HCT116 (cell line): Measurements from ENCODE around the gene MUC3A. TPM values are rescaled to one million over a fixed set of nuclear protein-coding genes. Genes with fewer than 3 reads are reported as not detected.
"Not testable (repeated sequence)": the region's sequence is repeated elsewhere in the genome, so short reads cannot be mapped to it uniquely, and the experiment has no call there.

Experiments used
- ATAC-seq: fragments of 200-7000 bp; cut with Tn5 transposase; 2 replicates; pipeline ENCODE4 v1.9.1; 2020; ENCODE audit warnings: mild to moderate bottlenecking, moderate library complexity
- BruUV-seq: library from RNA; stranded (reverse); fragments of 400-500 nt; replicated peaks from 2 replicates; lab custom pipeline; 2021; lab: Mats Ljungman, UMichigan
- CTCF ChIA-PET: fragments of 300-600 bp; sonication (Branson Sonifier 250); formaldehyde crosslinking; loops from one replicate; lab custom pipeline; 2021; ENCODE audit warnings: antibody characterized with exemption; lab: Charles Lee
- POLR2A ChIA-PET: fragments of 300-600, 350-600 bp; sonication (Branson Sonifier 250); formaldehyde crosslinking; loops from one replicate; lab custom pipeline; 2021; ENCODE audit warnings: antibody characterized with exemption; lab: Charles Lee
- RAD21 ChIA-PET, 2 experiments: fragments of 300-600 bp; sonication (Branson Sonifier 250); formaldehyde crosslinking; loops; one replicate each; lab custom pipeline; 2023; ENCODE audit warnings: low total read pairs in 2 of 2; ENCODE audit not compliant: uncharacterized antibody in 2 of 2, unreplicated experiment in 2 of 2, low non-redundant PET in 1 of 2; lab: Charles Lee
- DNase-seq: peaks from one replicate; pipeline ENCODE4 v3.0.0-alpha.2; 2010; ENCODE audit warnings: low read depth, low spot score
- H2AFZ ChIP-seq: fragments of 200-600 bp; shearing (Covaris generic), sonication (generic); 2 replicates; pipeline ENCODE4 v1.6.1; 2017; ENCODE audit warnings: low read depth, mixed run types, mixed read lengths, antibody characterized with exemption, low read length; ENCODE audit not compliant: poor library complexity, severe bottlenecking
- H3K27ac ChIP-seq: 2 replicates; pipeline ENCODE4 v1.5.1; 2012; ENCODE audit warnings: low read depth, low read length
- H3K27me3 ChIP-seq: fragments of 200-600 bp; sonication (generic); 2 replicates; pipeline ENCODE4 v1.6.1; 2016; ENCODE audit warnings: mixed run types, low read length, mixed read lengths; ENCODE audit not compliant: insufficient read depth
- H3K36me3 ChIP-seq, 2 experiments: fragments of 200-500 bp in 1 of 2; fragments of 200-600 bp in 1 of 2; sonication (Bioruptor generic) in 1 of 2; sonication (generic) in 1 of 2; 2 replicates each; pipeline versions ENCODE4 v1.5.1 to v1.6.1; 2014 to 2016; ENCODE audit warnings: low read length in 2 of 2, inconsistent platforms in 1 of 2, mixed read lengths in 1 of 2, mixed run types in 1 of 2; ENCODE audit not compliant: insufficient read depth in 2 of 2, control insufficient read depth in 1 of 2
- H3K4me1 ChIP-seq, 2 experiments: fragments of 200-600 bp in 1 of 2; sonication (generic) in 1 of 2; 2 replicates each; pipeline versions ENCODE4 v1.5.1 to v1.6.1; 2012 to 2017; ENCODE audit warnings: low read length in 2 of 2, inconsistent platforms in 1 of 2, mild to moderate bottlenecking in 1 of 2, mixed read lengths in 1 of 2, mixed run types in 1 of 2, moderate library complexity in 1 of 2; ENCODE audit not compliant: insufficient read depth in 2 of 2, control insufficient read depth in 1 of 2
- H3K4me2 ChIP-seq: fragments of 200-600 bp; sonication (generic); 2 replicates; pipeline ENCODE4 v1.6.1; 2017; ENCODE audit warnings: mixed run types, low read length, mixed read lengths
- H3K4me3 ChIP-seq, 2 experiments: fragments of 200-600 bp in 1 of 2; sonication (generic) in 1 of 2; replicated peaks in 1 of 2; 2 replicates each; pipeline ENCODE4 v1.5.1; 2011 to 2016; ENCODE audit warnings: low read length in 2 of 2, control low read depth in 1 of 2, low read depth in 1 of 2, mild to moderate bottlenecking in 1 of 2, mixed read lengths in 1 of 2, mixed run types in 1 of 2
- H3K79me2 ChIP-seq: fragments of 200-600 bp; sonication (generic); 2 replicates; pipeline ENCODE4 v1.6.1; 2017; ENCODE audit warnings: mild to moderate bottlenecking, mixed run types, low read length, moderate library complexity, mixed read lengths; ENCODE audit not compliant: insufficient read depth
- H3K9ac ChIP-seq: fragments of 200-600 bp; sonication (generic); 2 replicates; pipeline ENCODE4 v1.6.1; 2016; ENCODE audit warnings: low read length, mixed read lengths
- H3K9me2 ChIP-seq: fragments of 200-600 bp; sonication (generic), shearing (Covaris generic); 2 replicates; pipeline ENCODE4 v1.6.1; 2017; ENCODE audit warnings: mixed run types, mild to moderate bottlenecking, moderate library complexity; ENCODE audit not compliant: insufficient read depth
- H3K9me3 ChIP-seq, 2 experiments: fragments of 200-500 bp in 1 of 2; fragments of 200-600 bp in 1 of 2; sonication (Bioruptor generic) in 1 of 2; sonication (generic) in 1 of 2; 2 replicates each; pipeline ENCODE4 v1.6.1; 2014 to 2017; ENCODE audit warnings: low read length in 2 of 2, mixed read lengths in 2 of 2, inconsistent platforms in 1 of 2, low read depth in 1 of 2, mild to moderate bottlenecking in 1 of 2, mixed run types in 1 of 2, moderate library complexity in 1 of 2; ENCODE audit not compliant: control insufficient read depth in 1 of 2, insufficient read depth in 1 of 2
- H4K20me1 ChIP-seq: fragments of 200-600 bp; sonication (generic), shearing (Covaris generic); 2 replicates; pipeline ENCODE4 v1.6.1; 2017; ENCODE audit warnings: mixed run types, mild to moderate bottlenecking, moderate library complexity; ENCODE audit not compliant: insufficient read depth
- CBX3 ChIP-seq: IDR thresholded peaks from 2 replicates; pipeline ENCODE4 v1.6.1; 2012; ENCODE audit warnings: low read depth
- EGR1 ChIP-seq: IDR thresholded peaks from 2 replicates; pipeline ENCODE4 v1.6.1; 2012; ENCODE audit warnings: low read depth
- EZH2 ChIP-seq: fragments of 200-600 bp; sonication (generic); IDR thresholded peaks from 2 replicates; pipeline ENCODE4 v1.6.1; 2017; ENCODE audit warnings: antibody characterized with exemption, mixed run types
- EZH2phosphoT487 ChIP-seq: fragments of 200-600 bp; IDR thresholded peaks from 2 replicates; pipeline ENCODE4 v1.6.1; 2018; ENCODE audit warnings: antibody characterized with exemption, borderline replicate concordance
- FOSL1 ChIP-seq: IDR thresholded peaks from 2 replicates; pipeline ENCODE4 v1.6.1; 2012; ENCODE audit warnings: low read depth
- JUND ChIP-seq: IDR thresholded peaks from 2 replicates; pipeline ENCODE4 v1.6.1; 2012
- POLR2A ChIP-seq: IDR thresholded peaks from 2 replicates; pipeline ENCODE4 v1.7.0; 2011; ENCODE audit warnings: borderline replicate concordance; ENCODE audit not compliant: insufficient read depth, insufficient read length; ENCODE audit errors: extremely low read depth
- POLR2AphosphoS5 ChIP-seq: IDR thresholded peaks from 2 replicates; pipeline ENCODE4 v1.6.1; 2011; ENCODE audit warnings: mild to moderate bottlenecking, low read depth, low read length, moderate library complexity
- RAD21 ChIP-seq: IDR thresholded peaks from 2 replicates; pipeline ENCODE4 v1.6.1; 2012; ENCODE audit warnings: low read depth, mild to moderate bottlenecking
- SIN3A ChIP-seq: IDR thresholded peaks from 2 replicates; pipeline ENCODE4 v1.6.1; 2012; ENCODE audit warnings: low read depth
- SP1 ChIP-seq: IDR thresholded peaks from 2 replicates; pipeline ENCODE4 v1.6.1; 2012; ENCODE audit warnings: low read depth
- SRF ChIP-seq: IDR thresholded peaks from 2 replicates; pipeline ENCODE4 v1.6.1; 2012; ENCODE audit warnings: low read depth
- intact Hi-C: fragments of 100-400 bp; cut with micrococcal nuclease; formaldehyde crosslinking; loops from 2 replicates; pipeline ENCODE4 v1.10.0; 2022
- total RNA-seq: library from RNA; stranded (reverse); gene quantifications from one replicate; pipeline ENCODE4 v1.2.1, GENCODE V29; 2021; ENCODE audit not compliant: unreplicated experiment
- TF ChIP-seq, protein P1 (sequence below): IDR thresholded peaks from 2 replicates; pipeline ENCODE4 v1.6.1; 2012

MUC3A gene
- total RNA-seq, 1 experiment from 2014 or later, result 30.8 TPM

DNA sequence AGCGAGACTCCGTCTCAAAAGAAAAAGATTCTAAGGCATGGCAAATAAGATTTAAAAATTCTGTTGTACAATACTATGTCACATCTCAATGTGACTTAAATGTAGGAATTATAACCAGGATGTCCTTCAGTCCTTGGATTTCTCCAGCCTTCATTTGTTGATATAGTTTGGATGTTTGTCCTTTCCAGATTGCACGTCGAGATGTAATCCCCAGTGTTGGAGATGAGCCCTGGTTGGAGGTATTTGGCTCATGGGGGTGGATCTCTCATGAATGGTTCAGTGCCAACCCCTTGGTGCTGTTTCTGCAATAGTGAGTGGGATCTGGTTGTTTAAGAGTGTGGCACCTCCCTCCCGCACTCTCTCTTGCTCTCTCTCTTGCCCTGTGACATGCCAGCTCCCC, 40.8 kb upstream of the MUC3A start:
- no peaks in the 10 kb centered on the region for H3K4me1 ChIP-seq
- no peaks in the 10 kb centered on the region for H3K9me2 ChIP-seq
- no peak overlapping the region for H3K4me3 ChIP-seq
- H4K20me1 ChIP-seq, result no peaks in the 10 kb centered on the region
- H2AFZ ChIP-seq, result no peak overlapping the region
- no peak overlapping the region for H3K9ac ChIP-seq
- H3K27ac ChIP-seq, result no peak overlapping the region
- H3K79me2 ChIP-seq, result no peaks in the 10 kb centered on the region
- CTCF ChIA-PET, result no interaction called here
- no peaks in the 10 kb centered on the region for H3K9me3 ChIP-seq
- ATAC-seq (no peak), DNase-seq (no peak)
- TF ChIP-seq FOSL1 (no peak), EZH2 (no peak), RAD21 (no peak), POLR2AphosphoS5 (no peak), SP1 (no peak), EGR1 (no peak), SIN3A (no peak), CBX3 (no peak), POLR2A (no peak), EZH2phosphoT487 (no peak), JUND (no peak), SRF (no peak)
- TF ChIP-seq, protein P1, sequence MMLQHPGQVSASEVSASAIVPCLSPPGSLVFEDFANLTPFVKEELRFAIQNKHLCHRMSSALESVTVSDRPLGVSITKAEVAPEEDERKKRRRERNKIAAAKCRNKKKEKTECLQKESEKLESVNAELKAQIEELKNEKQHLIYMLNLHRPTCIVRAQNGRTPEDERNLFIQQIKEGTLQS, result no peak
- intact Hi-C loops, result no loop called here
- H3K36me3 ChIP-seq, result no peaks in the 10 kb centered on the region
- H3K4me2 ChIP-seq, result no peak overlapping the region
- no TSS peak for BruUV-seq
- H3K27me3 ChIP-seq, result no peaks in the 10 kb centered on the region
- RAD21 ChIA-PET, result no interaction called here
- POLR2A ChIA-PET, result no interaction called here

GRCh38 chr7:100910443-100910842, 38.9 kb upstream of the MUC3A start:
- intact Hi-C loops, H3K4me3 ChIP-seq, H3K9me2 ChIP-seq, DNase-seq, ATAC-seq, H3K4me2 ChIP-seq, H3K27ac ChIP-seq, POLR2A ChIA-PET, RAD21 ChIA-PET, H3K9me3 ChIP-seq, H3K9ac ChIP-seq, H3K4me1 ChIP-seq, H3K36me3 ChIP-seq, BruUV-seq, H2AFZ ChIP-seq, H4K20me1 ChIP-seq, H3K79me2 ChIP-seq, H3K27me3 ChIP-seq: not testable (repeated sequence)
- CTCF ChIA-PET, result interaction anchor here (0.7 kb wide), 1 partner anchor 15 kb away, joined by 3 read pairs; the partner anchor contains the start of gene ACHE
